OCI-LY1 (cell line): ENCODE data around the gene TSR1.

Experiments used
- CTCF ChIP-seq: fragments of 200-600 bp; sonication (generic), shearing (Covaris generic); IDR thresholded peaks from 2 replicates; pipeline ENCODE4 v1.5.1; 2017; ENCODE audit warnings: mild to moderate bottlenecking, antibody characterized with exemption, low read length, moderate library complexity, mixed read lengths
- EZH2 ChIP-seq: fragments of 200-600 bp; sonication (generic), shearing (Covaris generic); IDR thresholded peaks from 2 replicates; pipeline ENCODE4 v1.8.0; 2017; ENCODE audit warnings: borderline replicate concordance, mixed run types, mild to moderate bottlenecking, antibody characterized with exemption, low read length, moderate library complexity, mixed read lengths

DNA sequence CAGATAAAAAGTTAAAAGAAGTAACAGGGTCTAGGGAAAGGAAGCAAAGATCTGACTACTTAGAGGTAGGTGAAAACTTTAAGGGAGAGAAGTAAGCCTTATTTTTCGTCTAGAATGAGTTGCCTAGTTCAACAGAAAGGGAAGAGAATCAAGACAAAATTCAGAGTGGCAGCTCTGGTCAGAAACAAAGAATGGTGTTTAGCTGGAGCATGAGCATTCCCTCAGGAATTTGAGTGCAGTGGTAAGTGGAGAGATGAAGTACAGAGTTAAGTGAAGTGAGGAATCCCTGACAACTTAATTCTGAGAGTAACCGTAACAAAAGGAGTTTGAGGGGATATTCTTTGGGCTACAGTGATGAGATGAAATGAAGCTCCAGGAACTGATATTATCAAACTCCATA, 44.2 kb downstream of the TSR1 start:
- no peak for TF ChIP-seq CTCF
- no peak for TF ChIP-seq EZH2
